Measurements from ENCODE around the gene PIEZO2. TPM values are rescaled to one million over a fixed set of nuclear protein-coding genes. Genes with fewer than 3 reads are reported as not detected.

PIEZO2 gene
- total and polyA plus RNA-seq, 2 donors (not counting 1 experiment from before 2014, with no cell fraction given), result not detected

DNA sequence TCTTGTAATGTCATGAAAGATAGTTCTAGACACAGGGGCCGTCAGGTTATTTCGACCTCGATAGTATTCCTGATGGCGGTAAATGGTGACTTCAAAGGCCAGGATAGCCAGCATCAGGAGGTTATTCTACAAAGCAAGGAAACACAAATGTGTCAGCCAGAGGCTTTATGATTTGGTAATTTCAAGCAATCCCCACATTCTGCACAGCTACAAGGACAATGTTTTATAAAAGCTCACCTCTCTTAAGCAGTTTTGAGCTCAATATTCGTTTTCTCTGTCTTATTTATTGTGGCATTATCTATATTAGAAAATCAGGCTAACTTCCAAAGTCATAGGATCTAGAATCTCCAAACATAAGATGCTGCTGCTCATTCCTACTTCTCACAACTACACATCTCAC is 388.4 kb downstream of the PIEZO2 start:
- CTCF ChIA-PET, result no interaction called here
- no peak for TF ChIP-seq EZH2 (IDR thresholded peaks at IDR 0.05; ENCODE audit: borderline replicate concordance, insufficient read depth, low read depth, low read length, poor library complexity, severe bottlenecking)
- TF ChIP-seq, protein P1, sequence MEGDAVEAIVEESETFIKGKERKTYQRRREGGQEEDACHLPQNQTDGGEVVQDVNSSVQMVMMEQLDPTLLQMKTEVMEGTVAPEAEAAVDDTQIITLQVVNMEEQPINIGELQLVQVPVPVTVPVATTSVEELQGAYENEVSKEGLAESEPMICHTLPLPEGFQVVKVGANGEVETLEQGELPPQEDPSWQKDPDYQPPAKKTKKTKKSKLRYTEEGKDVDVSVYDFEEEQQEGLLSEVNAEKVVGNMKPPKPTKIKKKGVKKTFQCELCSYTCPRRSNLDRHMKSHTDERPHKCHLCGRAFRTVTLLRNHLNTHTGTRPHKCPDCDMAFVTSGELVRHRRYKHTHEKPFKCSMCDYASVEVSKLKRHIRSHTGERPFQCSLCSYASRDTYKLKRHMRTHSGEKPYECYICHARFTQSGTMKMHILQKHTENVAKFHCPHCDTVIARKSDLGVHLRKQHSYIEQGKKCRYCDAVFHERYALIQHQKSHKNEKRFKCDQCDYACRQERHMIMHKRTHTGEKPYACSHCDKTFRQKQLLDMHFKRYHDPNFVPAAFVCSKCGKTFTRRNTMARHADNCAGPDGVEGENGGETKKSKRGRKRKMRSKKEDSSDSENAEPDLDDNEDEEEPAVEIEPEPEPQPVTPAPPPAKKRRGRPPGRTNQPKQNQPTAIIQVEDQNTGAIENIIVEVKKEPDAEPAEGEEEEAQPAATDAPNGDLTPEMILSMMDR (IDR thresholded peaks at IDR 0.05), result no peak

DNA sequence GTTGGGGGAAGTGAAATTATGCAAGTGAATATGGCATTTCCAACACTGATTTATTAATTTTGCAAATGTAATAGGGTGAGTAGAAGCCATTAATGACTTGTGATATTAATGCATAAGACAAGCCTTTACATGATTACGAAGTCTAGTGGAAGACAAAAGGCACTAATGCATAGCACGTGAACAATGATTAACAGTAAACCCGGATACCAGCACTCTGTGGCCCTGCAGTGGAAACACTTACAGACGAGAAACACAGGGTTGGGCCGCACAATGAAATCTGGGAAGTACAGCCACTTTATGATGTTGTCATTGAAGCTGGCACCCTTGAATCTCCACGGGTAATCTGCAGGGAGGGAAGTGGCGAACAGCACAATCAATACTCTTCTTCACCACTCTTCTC is 390.1 kb downstream of the PIEZO2 start:
- POLR2A ChIA-PET, result no interaction called here
- ATAC-seq (ENCODE audit: low read depth) (no peak), DNase-seq (no peak)
- Mint-ChIP-seq H3K4me3 (no peak overlapping the region), H3K4me1 (no peaks in the 10 kb centered on the region), H3K27me3 (peaks cover 7% of the 10 kb centered on the region), H3K27ac (no peak overlapping the region), H3K9me3 (ENCODE audit: insufficient read depth) (no peaks in the 10 kb centered on the region)
- H3K36me3 ChIP-seq (replicated peaks in 1 of 2; ENCODE audit: control extremely low read depth in 1 of 2, control insufficient read depth in 1 of 2, extremely low read depth in 1 of 2, insufficient read depth in 2 of 2, low read length in 1 of 2), result no peaks in the 10 kb centered on the region
- CTCF ChIA-PET, result no interaction called here
- no peak overlapping the region for H3K4me3 ChIP-seq (ENCODE audit: control extremely low read depth in 1 of 5, extremely low read depth in 1 of 5, insufficient read depth in 1 of 5, low read depth in 2 of 5, low read length in 4 of 5)
- intact Hi-C loops (cut with micrococcal nuclease), result no loop called here
- no peak overlapping the region for H3K27ac ChIP-seq (ENCODE audit: low read length in 2 of 2)
- peaks cover 0 to 7% (median 0%) of the 10 kb centered on the region in 4 experiments for H3K27me3 ChIP-seq (replicated peaks in 1 of 4; ENCODE audit: control extremely low read depth in 1 of 4, control insufficient read depth in 3 of 4, insufficient read depth in 4 of 4, low read length in 3 of 4)
- H3K9ac ChIP-seq (ENCODE audit: low read length), result no peak overlapping the region
- no peaks in the 10 kb centered on the region for H3K4me1 ChIP-seq (ENCODE audit: control insufficient read depth in 2 of 2, insufficient read depth in 2 of 2, low read length in 2 of 2)
- H2AFZ ChIP-seq (ENCODE audit: insufficient read depth, low read depth, low read length, poor library complexity, severe bottlenecking), result no peak overlapping the region
- TF ChIP-seq EZH2 (IDR thresholded peaks at IDR 0.05; ENCODE audit: borderline replicate concordance, insufficient read depth, low read depth, low read length, poor library complexity, severe bottlenecking), result no peak
- TF ChIP-seq, protein P1 (IDR thresholded peaks at IDR 0.05), result no peak
- no peak overlapping the region for H3K4me2 ChIP-seq (replicated peaks; ENCODE audit: low read depth, low read length, poor library complexity, severe bottlenecking)
- no peaks in the 10 kb centered on the region for H4K20me1 ChIP-seq (ENCODE audit: control insufficient read depth, insufficient read depth, low read length, poor library complexity, severe bottlenecking)
- peaks cover 0 to 3% (median 0%) of the 10 kb centered on the region in 3 donors for H3K9me3 ChIP-seq (ENCODE audit: control extremely low read depth in 1 of 3, control insufficient read depth in 2 of 3, insufficient read depth in 1 of 3, low read length in 2 of 3)
- WGBS (ENCODE audit: insufficient coverage), result 95% methylated on average over 6 of the region's 7 CpGs
- no peaks in the 10 kb centered on the region for H3K79me2 ChIP-seq (ENCODE audit: control insufficient read depth, insufficient read depth, low read length)

More for the DNA sequence above, 388.4 kb downstream of the PIEZO2 start:
- ATAC-seq (ENCODE audit: low read depth) (no peak), DNase-seq (no peak)
- H3K4me2 ChIP-seq (replicated peaks; ENCODE audit: low read depth, low read length, poor library complexity, severe bottlenecking), result no peak overlapping the region
- Mint-ChIP-seq H3K27me3 (peaks cover 12% of the 10 kb centered on the region), H3K4me1 (no peaks in the 10 kb centered on the region), H3K4me3 (no peak overlapping the region), H3K9me3 (ENCODE audit: insufficient read depth) (no peaks in the 10 kb centered on the region), H3K27ac (no peak overlapping the region)
- H2AFZ ChIP-seq (ENCODE audit: insufficient read depth, low read depth, low read length, poor library complexity, severe bottlenecking), result no peak overlapping the region
- H4K20me1 ChIP-seq (ENCODE audit: control insufficient read depth, insufficient read depth, low read length, poor library complexity, severe bottlenecking), result no peaks in the 10 kb centered on the region
- intact Hi-C loops (cut with micrococcal nuclease), result no loop called here
- WGBS (ENCODE audit: insufficient coverage), result 97% methylated on average over 4 of the region's 5 CpGs
- no peak overlapping the region for H3K4me3 ChIP-seq (ENCODE audit: control extremely low read depth in 1 of 5, extremely low read depth in 1 of 5, insufficient read depth in 1 of 5, low read depth in 2 of 5, low read length in 4 of 5)
- no peaks in the 10 kb centered on the region for H3K27me3 ChIP-seq (replicated peaks in 1 of 4; ENCODE audit: control extremely low read depth in 1 of 4, control insufficient read depth in 3 of 4, insufficient read depth in 4 of 4, low read length in 3 of 4)
- POLR2A ChIA-PET, result no interaction called here
- no peaks in the 10 kb centered on the region for H3K9me3 ChIP-seq (ENCODE audit: control extremely low read depth in 1 of 3, control insufficient read depth in 2 of 3, insufficient read depth in 1 of 3, low read length in 2 of 3)
- no peak overlapping the region for H3K9ac ChIP-seq (ENCODE audit: low read length)
- H3K79me2 ChIP-seq (ENCODE audit: control insufficient read depth, insufficient read depth, low read length), result no peaks in the 10 kb centered on the region
- H3K27ac ChIP-seq (ENCODE audit: low read length in 2 of 2), result no peak overlapping the region
- H3K4me1 ChIP-seq (ENCODE audit: control insufficient read depth in 2 of 2, insufficient read depth in 2 of 2, low read length in 2 of 2), result no peaks in the 10 kb centered on the region
- H3K36me3 ChIP-seq (replicated peaks in 1 of 2; ENCODE audit: control extremely low read depth in 1 of 2, control insufficient read depth in 1 of 2, extremely low read depth in 1 of 2, insufficient read depth in 2 of 2, low read length in 1 of 2), result no peaks in the 10 kb centered on the region

All from B cell (primary cell).